ENCODE data around the gene LINC01488. TPM values are rescaled to one million over a fixed set of nuclear protein-coding genes. Genes with fewer than 3 reads are reported as not detected.

LINC01488 gene
- polyA plus RNA-seq, 1 donor: 0.09 TPM

DNA sequence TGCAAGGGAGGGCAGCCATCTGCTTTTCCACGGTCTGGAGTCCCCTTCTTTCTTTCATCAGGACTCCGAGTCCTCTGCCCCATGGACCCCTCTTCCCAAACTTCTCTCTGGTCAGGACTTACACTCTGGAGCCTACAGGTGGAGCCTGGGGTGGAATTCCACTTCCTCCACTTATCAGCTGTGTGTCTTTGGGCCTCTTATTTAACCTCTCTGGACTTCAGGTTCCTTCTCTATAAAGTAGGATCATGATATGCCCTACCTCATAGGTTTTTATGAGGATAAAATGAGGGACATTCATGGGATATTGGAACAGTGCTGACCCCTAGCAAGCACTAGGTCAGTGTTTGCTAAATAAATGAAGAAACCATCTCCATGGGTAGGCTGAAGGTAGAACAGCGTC, 1.7 kb downstream of the LINC01488 start:
- Histone ChIP-seq H3K4me1 (ENCODE audit: control insufficient read depth, insufficient read depth, low read length) (peaks cover 25% of the 10 kb centered on the region), H3K27me3 (ENCODE audit: control insufficient read depth, insufficient read depth, low read length) (no peaks in the 10 kb centered on the region), H3K9me3 (ENCODE audit: control insufficient read depth, low read depth, low read length) (no peaks in the 10 kb centered on the region), H3K36me3 (ENCODE audit: control insufficient read depth, insufficient read depth, low read length) (no peaks in the 10 kb centered on the region), H3K4me3 (ENCODE audit: low read length) (no peak overlapping the region), H3K27ac (ENCODE audit: low read length) (no peak overlapping the region)
- no peak for DNase-seq
- WGBS (ENCODE audit: insufficient coverage, low lambda C conversion rate): 100% methylated on average over 1 of the region's 3 CpGs

DNA sequence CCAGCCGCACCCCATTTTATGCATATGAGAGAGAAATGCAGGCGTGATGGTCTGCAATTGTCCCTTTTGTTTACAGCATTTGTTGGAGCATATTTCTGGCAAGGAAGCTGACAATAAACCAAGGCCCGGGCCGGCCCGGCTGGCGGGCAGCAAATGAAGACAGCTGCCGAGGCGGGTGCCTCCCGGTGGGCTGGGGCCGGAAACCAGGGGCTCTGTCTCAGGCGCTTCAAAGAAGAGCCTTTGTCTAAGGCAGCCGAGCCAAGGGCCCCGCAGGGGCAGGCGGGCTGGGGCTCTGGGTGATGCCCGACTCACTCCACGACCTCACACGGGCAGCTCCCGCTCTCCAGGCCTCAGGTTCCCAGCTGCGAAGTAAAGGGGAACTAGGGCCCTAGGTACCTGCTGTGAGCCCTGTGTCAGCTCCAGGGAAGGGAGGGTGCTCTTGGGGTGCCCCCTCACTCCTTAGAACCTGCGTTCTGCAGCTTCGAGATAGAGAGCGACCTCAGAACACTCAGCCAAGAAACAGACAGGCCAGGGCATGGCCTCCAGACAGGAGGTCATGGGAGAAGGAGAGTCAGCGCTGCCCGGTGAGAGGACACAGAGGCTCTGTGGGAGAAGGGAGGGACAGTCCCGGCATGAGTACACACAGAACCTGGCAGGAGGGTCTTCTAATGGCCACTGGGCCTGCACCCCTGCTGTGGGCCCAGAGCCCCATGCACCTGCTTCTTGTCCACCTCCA, 2.4 kb downstream of the LINC01488 start:
- Histone ChIP-seq H3K27me3 (ENCODE audit: control insufficient read depth, insufficient read depth, low read length) (no peaks in the 10 kb centered on the region), H3K4me3 (ENCODE audit: low read length) (no peak overlapping the region), H3K4me1 (ENCODE audit: control insufficient read depth, insufficient read depth, low read length) (peaks cover 18% of the 10 kb centered on the region), H3K36me3 (ENCODE audit: control insufficient read depth, insufficient read depth, low read length) (no peaks in the 10 kb centered on the region), H3K9me3 (ENCODE audit: control insufficient read depth, low read depth, low read length) (no peaks in the 10 kb centered on the region), H3K27ac (ENCODE audit: low read length) (no peak overlapping the region)
- no CpG with 5 or more reads among the region's 25 CpGs for WGBS (ENCODE audit: insufficient coverage, low lambda C conversion rate)
- no peak for DNase-seq

DNA sequence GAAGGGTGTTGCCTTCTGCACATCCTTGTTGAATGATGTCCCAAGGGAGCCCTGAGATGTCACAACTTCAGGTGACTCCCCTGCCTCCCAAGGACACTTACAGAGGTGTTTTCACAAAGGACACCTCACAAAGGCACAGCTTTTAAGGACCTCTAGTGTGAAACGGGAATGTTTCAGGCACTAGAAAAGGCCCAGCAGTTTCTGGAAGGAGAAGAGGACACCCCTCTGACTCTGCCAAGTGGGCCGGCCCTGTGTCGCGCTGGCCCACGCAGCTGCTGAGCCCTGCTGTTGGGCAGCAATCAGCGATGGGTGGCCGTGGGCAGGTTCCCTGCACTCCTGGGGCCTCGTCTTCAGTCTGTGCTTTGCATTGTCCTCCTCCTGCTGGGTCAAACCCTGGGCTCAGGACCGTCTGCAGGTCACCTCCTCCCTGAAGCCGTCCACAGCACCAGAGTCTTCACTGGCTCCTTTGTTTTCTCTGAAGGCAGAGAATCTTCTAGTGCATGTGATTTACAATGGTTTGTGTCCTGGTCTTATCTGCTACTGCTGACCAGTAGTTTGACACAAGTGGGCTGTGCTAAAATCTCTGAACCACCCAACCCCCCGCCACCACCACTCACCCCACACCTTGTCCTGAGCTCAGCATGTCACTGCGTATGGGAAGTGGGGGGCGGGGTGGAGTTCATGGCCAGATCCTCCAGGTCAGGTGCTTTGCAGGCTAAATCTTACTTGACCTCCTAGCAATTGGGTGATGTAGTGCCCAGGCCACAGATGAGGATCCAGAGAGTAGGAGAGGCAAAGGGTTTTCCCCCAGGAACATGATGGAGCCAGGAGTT, 3.2 kb downstream of the LINC01488 start:
- no peak for DNase-seq
- no CpG with 5 or more reads among the region's 13 CpGs for WGBS (ENCODE audit: insufficient coverage, low lambda C conversion rate)
- Histone ChIP-seq H3K9me3 (ENCODE audit: control insufficient read depth, low read depth, low read length) (no peaks in the 10 kb centered on the region), H3K27ac (ENCODE audit: low read length) (no peak overlapping the region), H3K4me1 (ENCODE audit: control insufficient read depth, insufficient read depth, low read length) (peaks cover 18% of the 10 kb centered on the region), H3K36me3 (ENCODE audit: control insufficient read depth, insufficient read depth, low read length) (no peaks in the 10 kb centered on the region), H3K27me3 (ENCODE audit: control insufficient read depth, insufficient read depth, low read length) (no peaks in the 10 kb centered on the region), H3K4me3 (ENCODE audit: low read length) (no peak overlapping the region)

DNA sequence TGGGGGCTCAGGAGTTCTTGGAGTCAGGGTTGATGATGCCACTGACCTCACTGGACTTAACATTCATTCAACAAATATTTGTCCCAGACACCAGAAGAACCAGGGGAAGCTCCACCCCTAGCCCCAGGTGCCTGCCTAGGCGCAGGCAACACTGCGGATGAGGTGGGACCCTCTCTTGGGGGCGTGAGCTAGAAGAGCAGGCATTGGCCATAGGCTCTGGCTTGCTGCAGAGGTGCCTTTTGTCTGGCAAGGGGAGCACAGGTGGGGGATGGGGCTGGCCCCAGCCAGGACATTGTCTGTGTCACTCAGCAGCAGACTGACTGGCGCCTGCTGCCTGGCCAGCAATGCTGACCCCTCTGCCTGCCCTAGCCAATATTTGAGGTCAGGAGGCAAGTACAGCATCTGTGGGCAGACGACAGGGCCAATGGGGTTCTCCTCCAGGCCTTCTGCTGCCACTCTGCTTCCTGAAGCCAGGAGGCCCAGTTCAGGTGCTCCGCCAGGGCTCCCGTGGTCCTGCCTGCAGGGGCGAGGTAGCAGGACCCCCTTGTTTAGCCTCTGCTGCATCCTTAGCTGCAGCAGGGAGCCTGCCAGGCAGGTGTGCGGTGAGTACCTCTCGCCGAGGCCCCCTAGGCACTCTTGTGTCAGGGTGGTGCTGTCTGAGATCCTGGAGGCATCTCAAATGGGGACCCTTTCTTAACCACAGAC, 4.0 kb downstream of the LINC01488 start:
- no peak overlapping the region for H3K27ac ChIP-seq (ENCODE audit: low read length)
- no peaks in the 10 kb centered on the region for H3K27me3 ChIP-seq (ENCODE audit: control insufficient read depth, insufficient read depth, low read length)
- no peaks in the 10 kb centered on the region for H3K36me3 ChIP-seq (ENCODE audit: control insufficient read depth, insufficient read depth, low read length)
- no CpG with 5 or more reads among the region's 11 CpGs for WGBS (ENCODE audit: insufficient coverage, low lambda C conversion rate)
- H3K4me1 ChIP-seq (ENCODE audit: control insufficient read depth, insufficient read depth, low read length): peaks cover 11% of the 10 kb centered on the region
- no peaks in the 10 kb centered on the region for H3K9me3 ChIP-seq (ENCODE audit: control insufficient read depth, low read depth, low read length)
- no peak for DNase-seq
- H3K4me3 ChIP-seq (ENCODE audit: low read length): no peak overlapping the region

DNA sequence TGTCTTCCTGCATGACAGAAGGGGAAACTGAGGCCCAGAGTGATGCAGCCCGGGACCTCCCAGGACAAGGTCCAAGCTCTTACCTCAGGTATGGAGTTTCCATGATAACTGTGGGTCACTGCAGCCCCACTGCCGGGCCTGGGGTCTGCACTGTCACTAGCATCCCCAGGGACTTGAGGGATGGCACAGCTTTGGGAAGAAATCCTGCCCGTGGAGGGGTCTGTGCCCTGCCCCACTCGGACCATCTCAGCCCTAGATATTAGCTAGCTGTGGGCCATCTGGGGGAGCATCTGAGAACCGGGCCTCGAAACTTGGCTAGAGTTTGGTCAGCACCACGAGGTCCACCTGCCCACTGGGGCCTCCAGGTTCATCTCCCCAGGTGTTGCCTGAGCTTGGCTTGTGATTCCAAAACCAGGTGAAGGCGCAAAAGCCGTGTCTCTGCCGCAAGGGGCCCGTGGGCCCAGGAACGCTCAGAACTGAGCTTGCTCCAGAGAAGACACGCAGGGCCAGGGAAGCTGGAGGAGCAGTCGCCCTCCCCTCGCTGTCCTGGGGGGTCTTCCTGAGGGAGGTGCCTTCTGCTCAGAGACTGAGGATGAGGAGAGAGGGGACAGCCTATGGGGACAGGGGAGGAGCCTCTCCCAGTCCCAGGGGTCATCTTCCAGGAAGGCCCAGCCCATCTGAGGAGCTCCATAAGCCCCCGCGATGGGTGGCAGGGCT, 4.8 kb downstream of the LINC01488 start:
- Histone ChIP-seq H3K4me3 (ENCODE audit: low read length) (no peak overlapping the region), H3K27me3 (ENCODE audit: control insufficient read depth, insufficient read depth, low read length) (no peaks in the 10 kb centered on the region), H3K27ac (ENCODE audit: low read length) (no peak overlapping the region), H3K4me1 (ENCODE audit: control insufficient read depth, insufficient read depth, low read length) (peaks cover 4% of the 10 kb centered on the region), H3K9me3 (ENCODE audit: control insufficient read depth, low read depth, low read length) (no peaks in the 10 kb centered on the region), H3K36me3 (ENCODE audit: control insufficient read depth, insufficient read depth, low read length) (no peaks in the 10 kb centered on the region)
- WGBS (ENCODE audit: insufficient coverage, low lambda C conversion rate): no CpG with 5 or more reads among the region's 17 CpGs
- DNase-seq: no peak

DNA sequence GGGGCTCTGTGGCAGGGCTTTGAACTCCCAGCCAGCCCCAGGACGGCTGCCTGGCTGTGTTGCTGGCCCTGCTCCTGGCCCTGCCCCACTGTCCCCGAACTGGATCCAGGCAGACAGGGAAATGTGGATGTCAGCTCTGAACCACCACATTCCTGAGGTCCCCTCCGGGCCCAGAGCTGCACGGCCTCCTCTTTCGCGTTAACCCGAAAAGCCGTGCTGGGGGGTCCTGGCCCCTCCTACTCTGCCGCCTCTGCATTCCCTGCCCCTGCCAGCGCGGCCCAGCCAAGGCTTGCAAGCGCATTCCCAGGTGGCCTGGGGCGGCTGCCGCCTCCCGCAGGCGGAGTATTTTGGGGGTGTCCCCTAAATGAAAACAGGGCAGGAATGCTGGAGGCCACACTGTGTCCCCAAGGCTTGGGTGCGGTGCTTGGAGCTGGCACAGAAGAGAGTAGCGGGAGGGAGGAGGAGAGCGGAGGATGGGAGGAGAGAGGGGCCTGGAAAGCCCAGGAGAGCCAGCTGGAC, 5.4 kb downstream of the LINC01488 start:
- DNase-seq: no peak
- no peaks in the 10 kb centered on the region for H3K36me3 ChIP-seq (ENCODE audit: control insufficient read depth, insufficient read depth, low read length)
- WGBS (ENCODE audit: insufficient coverage, low lambda C conversion rate): no CpG with 5 or more reads among the region's 19 CpGs
- H3K4me3 ChIP-seq (ENCODE audit: low read length): no peak overlapping the region
- H3K4me1 ChIP-seq (ENCODE audit: control insufficient read depth, insufficient read depth, low read length): no peaks in the 10 kb centered on the region
- H3K9me3 ChIP-seq (ENCODE audit: control insufficient read depth, low read depth, low read length): no peaks in the 10 kb centered on the region
- no peak overlapping the region for H3K27ac ChIP-seq (ENCODE audit: low read length)
- H3K27me3 ChIP-seq (ENCODE audit: control insufficient read depth, insufficient read depth, low read length): no peaks in the 10 kb centered on the region

DNA sequence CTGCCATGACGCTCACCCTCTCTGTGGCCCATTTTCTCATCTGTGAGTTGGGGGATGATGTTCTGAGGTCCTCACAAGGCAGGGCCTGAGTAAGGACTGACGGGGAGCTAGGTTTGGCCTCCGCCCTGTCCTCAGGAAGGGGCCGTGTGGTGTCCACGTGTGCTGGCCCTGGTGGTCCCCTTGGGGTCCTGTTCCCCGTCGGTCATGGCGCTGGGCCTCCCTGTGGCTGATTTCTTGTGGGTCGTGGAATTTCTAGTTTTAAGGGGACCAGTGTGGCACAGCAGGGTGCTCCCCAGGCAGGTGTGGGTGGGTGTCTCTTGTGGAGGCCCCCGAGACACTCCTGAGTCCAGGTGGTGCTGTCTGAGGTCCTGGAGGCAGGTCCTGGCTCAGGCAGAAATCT, 5.9 kb downstream of the LINC01488 start:
- no peak for DNase-seq
- Histone ChIP-seq H3K9me3 (ENCODE audit: control insufficient read depth, low read depth, low read length) (no peaks in the 10 kb centered on the region), H3K27ac (ENCODE audit: low read length) (no peak overlapping the region), H3K36me3 (ENCODE audit: control insufficient read depth, insufficient read depth, low read length) (no peaks in the 10 kb centered on the region), H3K4me1 (ENCODE audit: control insufficient read depth, insufficient read depth, low read length) (no peaks in the 10 kb centered on the region), H3K27me3 (ENCODE audit: control insufficient read depth, insufficient read depth, low read length) (no peaks in the 10 kb centered on the region), H3K4me3 (ENCODE audit: low read length) (no peak overlapping the region)
- WGBS (ENCODE audit: insufficient coverage, low lambda C conversion rate): no CpG with 5 or more reads among the region's 10 CpGs

DNA sequence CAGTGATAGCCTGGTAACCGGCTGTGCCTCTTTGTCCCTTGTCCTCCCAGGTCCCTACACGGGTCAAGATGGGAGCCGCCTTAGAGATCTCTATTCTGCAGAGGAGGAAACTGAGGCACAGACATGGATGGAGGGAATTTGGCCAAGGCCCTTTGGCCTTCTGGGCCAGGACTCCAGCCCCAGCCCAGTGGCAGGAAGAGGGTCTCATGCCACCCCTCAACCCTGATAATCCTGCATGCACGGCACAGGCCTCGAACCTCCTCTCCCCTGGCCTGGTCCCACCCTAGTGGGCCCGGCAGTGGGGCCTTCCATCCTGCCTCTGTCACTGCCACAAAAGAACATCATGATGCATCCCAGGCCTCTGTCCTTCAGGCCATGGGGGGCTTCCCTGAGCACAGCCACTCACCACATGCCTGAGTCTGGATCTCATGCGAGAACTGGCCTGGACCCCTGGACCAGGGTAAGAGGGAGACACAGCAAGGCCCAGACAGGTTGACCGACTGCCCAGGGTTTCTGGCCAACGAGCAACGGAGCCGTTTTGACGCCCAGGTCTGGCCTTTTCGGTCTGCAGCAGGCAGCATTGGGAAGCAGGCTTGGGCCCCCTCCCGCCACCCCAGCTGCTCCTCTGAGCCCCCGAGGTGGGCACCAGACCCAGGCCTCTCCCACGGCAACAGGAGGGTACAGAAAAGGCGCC, 6.5 kb downstream of the LINC01488 start:
- Histone ChIP-seq H3K4me3 (ENCODE audit: low read length) (no peak overlapping the region), H3K36me3 (ENCODE audit: control insufficient read depth, insufficient read depth, low read length) (no peaks in the 10 kb centered on the region), H3K4me1 (ENCODE audit: control insufficient read depth, insufficient read depth, low read length) (no peaks in the 10 kb centered on the region), H3K27ac (ENCODE audit: low read length) (no peak overlapping the region), H3K27me3 (ENCODE audit: control insufficient read depth, insufficient read depth, low read length) (no peaks in the 10 kb centered on the region), H3K9me3 (ENCODE audit: control insufficient read depth, low read depth, low read length) (no peaks in the 10 kb centered on the region)
- no CpG with 5 or more reads among the region's 17 CpGs for WGBS (ENCODE audit: insufficient coverage, low lambda C conversion rate)
- no peak for DNase-seq

DNA sequence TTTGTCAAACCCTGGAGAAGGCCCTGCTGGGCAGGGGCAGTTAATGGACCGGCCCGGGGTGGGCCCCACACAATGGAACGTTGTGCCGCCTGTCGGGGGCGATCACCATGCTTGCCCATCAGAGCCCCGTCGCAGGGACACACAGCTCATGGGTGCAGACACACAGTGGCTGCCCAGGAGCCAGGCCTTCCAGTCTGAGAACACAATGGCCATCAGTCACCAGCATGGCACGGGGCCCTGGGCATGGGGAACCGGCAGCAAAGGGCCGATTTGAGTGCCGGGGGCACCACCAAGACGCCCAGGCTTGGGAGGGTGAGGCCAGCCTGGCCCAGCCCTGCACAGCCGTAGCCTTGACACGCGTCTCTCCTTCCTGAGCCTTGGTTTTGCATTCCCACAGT, 7.1 kb downstream of the LINC01488 start:
- no CpG with 5 or more reads among the region's 16 CpGs for WGBS (ENCODE audit: insufficient coverage, low lambda C conversion rate)
- no peak overlapping the region for H3K27ac ChIP-seq (ENCODE audit: low read length)
- no peak for DNase-seq

More for the DNA sequence above, 7.1 kb downstream of the LINC01488 start:
- no peaks in the 10 kb centered on the region for H3K4me1 ChIP-seq (ENCODE audit: control insufficient read depth, insufficient read depth, low read length)
- no peak overlapping the region for H3K4me3 ChIP-seq (ENCODE audit: low read length)
- H3K27me3 ChIP-seq (ENCODE audit: control insufficient read depth, insufficient read depth, low read length): no peaks in the 10 kb centered on the region
- no peaks in the 10 kb centered on the region for H3K9me3 ChIP-seq (ENCODE audit: control insufficient read depth, low read depth, low read length)
- H3K36me3 ChIP-seq (ENCODE audit: control insufficient read depth, insufficient read depth, low read length): no peaks in the 10 kb centered on the region
